OCI-LY1 (cell line): ENCODE data around the gene GLIS1.

Experiments
- CTCF ChIP-seq: fragments of 200-600 bp; sonication (generic), shearing (Covaris generic); IDR thresholded peaks from 2 replicates; pipeline ENCODE4 v1.5.1; 2017; ENCODE audit warnings: mild to moderate bottlenecking, antibody characterized with exemption, low read length, moderate library complexity, mixed read lengths
- EZH2 ChIP-seq: fragments of 200-600 bp; sonication (generic), shearing (Covaris generic); IDR thresholded peaks from 2 replicates; pipeline ENCODE4 v1.8.0; 2017; ENCODE audit warnings: borderline replicate concordance, mixed run types, mild to moderate bottlenecking, antibody characterized with exemption, low read length, moderate library complexity, mixed read lengths

GRCh38 chr1:53465023-53465957 lies 273.7 kb downstream of the GLIS1 start:
- no peak for TF ChIP-seq CTCF
- TF ChIP-seq EZH2: no peak
